ENCODE measurements around the gene GSTA1.
"Not testable (repeated sequence)": the region's sequence is repeated elsewhere in the genome, so short reads cannot be mapped to it uniquely, and the experiment has no call there.

DNA sequence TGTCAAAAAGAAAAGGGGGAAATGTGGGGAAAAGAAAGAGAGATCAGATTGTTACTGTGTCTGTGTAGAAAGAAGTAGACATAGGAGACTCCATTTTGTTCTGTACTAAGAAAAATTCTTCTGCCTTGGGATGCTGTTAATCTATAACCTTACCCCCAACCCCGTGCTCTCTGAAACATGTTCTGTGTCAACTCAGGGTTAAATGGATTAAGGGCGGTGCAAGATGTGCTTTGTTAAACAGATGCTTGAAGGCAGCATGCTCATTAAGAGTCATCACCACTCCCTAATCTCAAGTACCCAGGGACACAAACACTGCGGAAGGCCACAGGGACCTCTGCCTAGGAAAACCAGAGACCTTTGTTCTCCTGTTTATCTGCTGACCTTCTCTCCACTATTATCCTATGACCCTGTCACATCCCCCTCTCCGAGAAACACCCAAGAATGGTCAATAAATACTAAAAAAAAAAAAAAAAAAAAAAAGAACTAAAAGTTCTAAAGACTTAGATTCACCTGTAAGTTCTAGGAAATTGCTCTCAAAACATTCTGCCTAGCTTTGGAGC, 22.4 kb upstream of the GSTA1 start:
- TF ChIP-seq CTCF (conservative IDR thresholded peaks at IDR 0.05 in 1 of 2, IDR thresholded peaks at IDR 0.05 in 1 of 2; ENCODE audit: low read depth in 1 of 2, low read length in 2 of 2); EZH2 (IDR thresholded peaks at IDR 0.05; ENCODE audit: low read length, missing control alignments): not testable (repeated sequence)
